GM19023 (cell line): ENCODE measurements around the gene TBC1D22A.

Experiments used
- ATAC-seq: cut with Tn5 transposase; IDR thresholded peaks from one replicate; pipeline ENCODE4 v1.9.1; 2021; ENCODE audit warnings: mild to moderate bottlenecking, moderate library complexity; ENCODE audit not compliant: unreplicated experiment

TBC1D22A gene

DNA sequence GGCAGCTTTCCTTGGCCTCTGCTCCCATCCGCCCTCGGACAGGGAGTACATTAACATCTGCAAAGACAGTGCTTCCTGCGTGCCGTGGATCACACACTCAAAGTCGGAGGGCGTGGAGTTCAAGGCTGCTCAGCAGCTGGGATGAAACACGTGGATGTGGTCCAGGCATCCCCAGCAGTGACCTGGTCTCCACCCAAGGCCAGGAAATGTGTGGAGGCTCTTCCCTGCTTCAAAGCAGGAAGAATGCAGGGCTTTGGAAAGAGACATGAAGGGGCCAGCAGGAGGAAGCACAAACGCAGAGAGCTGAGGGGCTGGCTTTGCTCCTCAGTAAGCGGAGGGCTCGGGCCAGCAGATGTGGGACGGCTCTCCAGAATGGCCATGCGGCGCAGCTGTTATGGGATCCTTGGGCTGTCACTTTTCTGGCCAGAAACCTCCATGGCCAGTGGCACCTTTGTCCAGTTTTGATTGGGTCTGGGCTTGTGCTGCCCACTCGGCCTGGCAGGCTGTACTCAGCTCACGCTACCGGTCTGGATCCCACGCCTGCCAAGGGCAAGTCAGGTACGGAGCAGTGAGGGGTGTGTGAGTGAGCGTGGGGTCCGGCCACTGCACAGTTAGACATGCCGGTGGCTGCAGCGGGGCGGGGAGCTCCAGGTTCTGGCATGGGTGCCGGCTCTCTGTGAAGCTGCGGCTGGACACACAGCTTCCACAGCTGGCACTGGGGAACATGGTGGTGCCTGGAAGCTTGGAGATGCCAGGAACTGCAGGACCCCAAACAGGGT lies 438.0 kb downstream of the TBC1D22A start:
- no peak for ATAC-seq

- no peak for ATAC-seq
Observed at GRCh38 chr22:47201186-47201995, 438.9 kb downstream of the TBC1D22A start.

DNA sequence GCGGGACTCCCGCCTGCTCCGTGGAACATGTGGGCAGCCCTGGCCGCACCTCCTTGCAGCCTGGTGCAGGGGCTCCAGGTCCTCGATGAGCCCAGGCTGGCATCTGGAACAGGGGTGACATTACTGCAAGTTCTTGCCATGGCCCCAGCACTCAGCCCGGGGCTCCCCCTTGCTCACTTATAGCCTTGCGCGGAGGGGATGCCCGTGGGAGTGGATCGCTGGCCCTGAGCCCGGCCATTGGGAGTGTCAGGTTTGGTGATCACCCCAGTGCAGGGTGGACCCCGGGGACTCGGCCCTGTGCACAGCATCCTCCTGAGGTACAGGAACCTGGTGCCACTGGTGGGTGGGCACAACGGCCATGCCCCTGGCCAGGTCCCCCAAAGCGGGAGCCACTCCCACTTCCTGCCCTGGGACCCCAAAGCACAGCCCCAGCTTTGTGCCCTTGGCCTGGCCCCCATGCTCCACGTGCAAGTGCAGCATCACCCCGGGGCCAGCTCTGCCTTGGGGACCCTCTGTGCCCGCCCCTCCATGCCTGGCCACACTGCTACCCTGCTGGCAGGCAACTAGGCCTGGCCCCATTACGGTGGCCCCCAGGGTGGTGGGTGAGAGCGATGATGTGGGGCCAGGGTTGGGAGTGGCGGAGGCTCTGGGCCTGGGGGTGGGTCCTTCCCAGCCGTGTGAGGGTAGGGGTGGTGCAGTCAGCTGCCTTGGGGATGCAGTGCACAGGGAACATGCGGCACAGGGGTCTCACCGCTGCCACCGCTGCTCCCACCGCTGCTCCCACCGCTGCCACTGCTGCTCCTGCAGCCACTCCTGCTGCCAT lies 439.8 kb downstream of the TBC1D22A start:
- no peak for ATAC-seq

- ATAC-seq, result no peak
Observed at GRCh38 chr22:47202819-47203553, 440.5 kb downstream of the TBC1D22A start.

GRCh38 chr22:47203554-47203991 lies 441.1 kb downstream of the TBC1D22A start:
- no peak for ATAC-seq

DNA sequence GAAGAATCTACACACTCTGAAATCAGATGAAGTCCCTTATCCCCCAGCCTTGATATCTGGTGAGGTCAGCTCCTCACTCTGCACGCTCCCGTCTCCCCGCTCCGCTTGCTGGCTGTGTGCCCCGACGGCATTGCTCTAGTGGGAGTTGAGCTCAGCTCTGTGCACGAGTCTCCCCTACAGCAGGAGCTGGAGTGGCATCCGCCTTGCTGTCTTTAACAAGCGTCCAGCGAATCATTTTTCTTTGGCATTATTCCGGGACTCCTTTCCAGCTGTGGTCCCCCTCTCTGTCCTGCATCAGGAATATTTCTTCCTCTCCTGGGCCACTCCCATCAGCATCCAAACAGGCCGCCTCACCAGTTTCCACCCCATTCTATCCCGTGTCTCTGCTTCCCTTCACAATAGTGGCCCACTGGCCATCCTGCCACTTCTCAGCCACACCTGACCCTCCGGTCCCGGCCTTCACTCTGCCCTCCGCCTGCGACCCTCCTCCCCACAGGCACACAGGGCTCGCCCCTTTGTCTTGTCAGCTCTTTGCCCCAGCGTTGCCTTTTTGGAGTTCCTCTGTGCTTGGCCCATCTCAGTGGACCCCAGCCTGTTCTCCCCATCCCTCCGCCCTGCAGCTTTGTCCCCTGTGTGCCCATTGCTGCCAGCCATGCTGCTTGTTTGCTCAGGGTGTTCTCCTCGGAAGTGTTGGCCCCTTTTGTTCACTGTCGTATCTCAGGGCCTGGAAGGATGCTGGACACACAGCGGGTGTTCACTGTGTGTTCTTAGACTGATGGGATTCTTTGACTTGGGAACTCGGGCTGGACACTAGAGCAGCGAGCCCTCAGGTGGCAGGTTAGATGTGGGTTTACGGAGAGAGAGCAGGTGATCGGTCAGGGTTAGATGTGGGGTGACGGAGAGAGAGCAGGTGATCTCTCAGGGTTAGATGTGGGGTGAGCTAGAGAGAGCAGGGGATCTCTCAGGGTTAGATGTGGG lies 441.8 kb downstream of the TBC1D22A start:
- ATAC-seq, result no peak

GRCh38 chr22:47205081-47205491 lies 442.6 kb downstream of the TBC1D22A start:
- no peak for ATAC-seq

DNA sequence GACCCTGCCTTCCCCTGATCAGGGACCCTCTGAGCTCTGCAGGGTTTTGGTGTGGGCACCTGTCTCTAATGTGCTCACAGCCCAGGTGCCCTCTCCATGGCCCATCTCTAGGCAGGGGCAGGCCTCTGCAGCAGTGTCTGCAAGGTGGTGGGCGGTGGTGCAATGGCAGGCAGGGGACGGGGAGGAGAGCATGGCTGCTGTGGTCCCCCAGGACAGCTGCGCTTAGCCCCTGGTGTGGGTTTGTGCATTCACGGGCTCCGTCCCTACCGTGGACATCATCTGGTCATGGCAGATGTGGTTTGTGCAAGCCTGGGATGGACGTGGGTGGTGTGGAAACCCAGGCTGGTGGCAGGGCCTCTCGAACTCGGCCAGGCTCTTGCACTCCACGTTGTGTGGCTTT lies 443.1 kb downstream of the TBC1D22A start:
- no peak for ATAC-seq

DNA sequence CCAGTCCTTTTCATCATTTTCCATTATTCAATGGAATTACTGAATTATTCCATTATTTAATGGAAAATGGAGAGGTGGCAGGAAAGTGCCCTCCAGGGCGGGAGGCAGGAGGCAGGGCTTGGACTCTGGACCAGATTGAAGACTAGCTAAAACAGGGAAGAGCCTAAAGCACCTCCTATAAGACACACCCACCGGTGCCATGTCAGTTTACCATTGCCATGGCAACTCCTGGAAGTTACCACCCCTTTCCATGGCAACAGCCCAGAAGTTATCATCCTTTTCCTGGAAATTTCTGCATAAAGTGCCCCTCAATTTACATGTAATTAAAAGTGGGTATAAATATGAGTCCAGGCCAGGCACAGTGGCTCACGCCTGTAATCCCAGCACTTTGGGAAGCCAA lies 443.7 kb downstream of the TBC1D22A start:
- ATAC-seq, result no peak

- ATAC-seq, result no peak
Observed at GRCh38 chr22:47206666-47207218, 444.3 kb downstream of the TBC1D22A start.

- ATAC-seq, result no peak
Observed at GRCh38 chr22:47207387-47207786, 444.9 kb downstream of the TBC1D22A start.

GRCh38 chr22:47207846-47208554 lies 445.6 kb downstream of the TBC1D22A start:
- no peak for ATAC-seq

DNA sequence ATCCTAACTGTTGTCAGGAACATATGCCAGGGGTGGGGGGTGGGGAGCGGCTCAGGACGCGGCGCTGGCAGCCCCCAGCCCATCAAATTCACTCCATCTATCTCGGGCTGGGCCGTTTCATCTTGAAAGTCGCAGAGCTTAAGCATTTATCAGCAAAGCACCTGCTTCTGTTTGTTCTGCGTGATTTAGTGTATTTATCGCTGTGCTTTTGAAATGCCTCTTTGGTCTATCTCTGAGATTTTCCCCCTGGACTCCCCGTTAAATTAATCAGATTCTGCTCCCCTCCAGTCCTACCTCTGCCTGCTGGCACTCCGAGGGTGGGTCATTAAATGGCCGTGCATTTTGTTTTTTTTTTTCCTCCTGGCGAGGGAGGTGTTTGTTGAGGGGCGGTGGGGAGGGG lies 446.2 kb downstream of the TBC1D22A start:
- no peak for ATAC-seq

- no peak for ATAC-seq
Observed at GRCh38 chr22:47209040-47209514, 446.6 kb downstream of the TBC1D22A start.

DNA sequence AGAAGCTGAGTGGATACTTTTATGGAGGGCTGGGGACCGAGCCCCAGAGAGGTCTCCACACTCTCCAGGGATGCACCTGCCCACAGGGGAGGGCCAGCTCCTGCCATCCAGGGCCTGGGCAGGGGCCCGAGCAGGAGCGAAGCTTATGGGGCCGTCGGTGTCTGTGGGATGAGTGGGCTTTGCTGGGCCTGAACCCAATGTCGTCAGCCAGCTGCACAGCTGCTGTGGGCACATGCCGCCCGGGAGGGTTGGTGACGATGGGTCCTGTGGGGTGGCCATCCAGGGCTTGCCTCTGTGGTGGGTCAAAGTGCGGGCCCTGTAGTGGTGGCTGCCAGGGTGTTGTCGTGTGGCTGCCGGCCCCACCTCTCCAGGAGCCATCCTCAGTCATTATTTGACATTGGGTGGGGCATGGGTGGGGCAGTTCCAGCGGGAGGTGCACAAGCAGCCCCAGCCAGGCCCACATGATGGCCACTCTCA lies 447.1 kb downstream of the TBC1D22A start:
- ATAC-seq, result no peak

DNA sequence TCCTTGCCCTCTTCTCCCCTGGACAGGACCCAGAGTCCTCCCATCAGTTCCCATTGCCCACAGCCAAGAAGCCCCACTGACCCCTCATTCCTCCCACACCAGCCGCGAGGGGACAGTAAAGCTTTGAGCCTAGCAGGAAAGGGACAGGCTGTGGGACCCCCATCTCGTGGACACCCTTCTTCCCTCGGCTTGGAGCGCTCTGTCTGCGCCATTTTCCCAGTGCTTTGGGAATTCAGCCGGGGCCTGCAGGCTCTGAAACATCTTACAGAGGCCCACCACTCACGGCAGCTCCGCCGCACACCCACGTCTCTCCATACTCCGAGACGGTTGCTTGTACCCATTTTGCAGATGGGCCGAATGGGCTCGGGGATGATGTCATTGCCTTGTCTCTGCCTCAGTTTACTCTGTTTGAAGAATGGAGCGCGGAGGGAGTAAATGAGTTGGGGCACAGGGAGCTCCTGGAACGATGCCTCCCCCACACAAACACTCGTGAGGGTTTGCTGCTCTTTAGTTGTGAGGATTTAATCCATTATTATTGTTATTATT lies 447.7 kb downstream of the TBC1D22A start:
- ATAC-seq, result no peak

GRCh38 chr22:47210686-47211085 lies 448.2 kb downstream of the TBC1D22A start:
- ATAC-seq, result no peak
